Stimulated activated naive CD4-positive, alpha-beta T cell (primary cell): ENCODE results near the gene IZUMO1R.
"Not testable (repeated sequence)": the region's sequence is repeated elsewhere in the genome, so short reads cannot be mapped to it uniquely, and the experiment has no call there.

ENCODE experiments used
- DNase-seq, 6 experiments: peaks; one replicate each; lab custom pipeline; 2025; lab: John Stamatoyannopoulos, UW

Gene IZUMO1R

DNA sequence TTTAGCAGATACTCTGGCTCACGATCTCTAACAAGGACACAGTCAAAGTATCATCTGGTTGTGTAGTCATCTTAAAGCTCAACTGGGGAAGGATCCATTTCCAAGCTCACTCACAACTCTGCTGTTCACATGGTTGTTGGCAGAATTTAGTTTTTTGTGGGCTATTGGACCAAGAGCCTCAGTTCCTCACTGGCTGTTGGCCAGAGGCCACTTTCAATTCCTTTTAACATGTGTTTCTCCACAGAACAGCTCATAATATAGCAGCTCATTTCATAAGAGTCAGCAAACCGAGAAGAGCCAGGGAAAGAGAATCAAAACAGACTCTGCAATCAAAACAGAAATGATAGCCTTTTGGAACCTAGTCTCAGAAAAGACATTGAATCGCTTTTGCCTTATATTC lies 22.6 kb downstream of the IZUMO1R start:
- DNase-seq, result no peak

DNA sequence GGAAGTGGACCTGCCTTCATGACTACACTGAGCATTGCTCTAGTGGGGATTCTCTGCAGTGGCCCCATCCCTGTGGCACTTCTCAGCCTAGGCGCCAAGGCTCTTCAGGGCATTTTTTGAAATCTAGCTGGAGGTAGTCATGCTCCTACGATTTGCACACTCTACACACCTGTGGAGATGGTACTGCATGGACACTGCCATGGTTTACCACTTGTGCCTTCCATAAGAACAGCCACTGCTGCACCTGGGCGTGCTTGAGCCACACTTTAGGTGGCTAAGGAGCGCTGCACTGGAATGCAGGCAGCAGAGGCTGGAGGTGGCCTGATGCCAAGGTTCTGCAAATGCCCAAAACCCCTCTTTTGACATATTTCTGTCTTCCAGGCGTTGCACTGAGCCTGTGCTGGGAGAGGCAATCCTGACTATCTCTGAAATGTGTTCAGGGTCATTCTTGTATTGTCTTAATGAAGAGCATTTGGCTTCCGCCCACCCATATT lies 24.3 kb downstream of the IZUMO1R start:
- no peak for DNase-seq

DNA sequence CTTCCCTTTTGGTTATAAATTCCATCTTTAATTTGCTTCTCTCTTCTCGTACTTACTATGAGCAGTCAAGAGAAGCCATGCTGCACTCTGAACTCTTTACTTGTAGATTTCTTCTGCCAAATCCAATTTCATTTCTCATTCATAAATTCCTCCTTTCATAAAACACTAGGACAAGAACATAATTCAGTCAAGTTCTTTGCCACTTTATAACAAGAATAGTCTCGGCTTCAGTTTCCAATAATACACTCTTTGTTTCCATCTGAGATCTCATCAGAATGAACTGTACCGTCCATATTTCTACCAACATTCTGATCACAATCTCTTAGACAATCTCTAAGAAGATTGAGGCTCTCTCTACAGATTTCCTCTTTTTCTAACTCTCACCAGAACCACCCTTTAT lies 25.1 kb downstream of the IZUMO1R start:
- DNase-seq, result no peak

DNA sequence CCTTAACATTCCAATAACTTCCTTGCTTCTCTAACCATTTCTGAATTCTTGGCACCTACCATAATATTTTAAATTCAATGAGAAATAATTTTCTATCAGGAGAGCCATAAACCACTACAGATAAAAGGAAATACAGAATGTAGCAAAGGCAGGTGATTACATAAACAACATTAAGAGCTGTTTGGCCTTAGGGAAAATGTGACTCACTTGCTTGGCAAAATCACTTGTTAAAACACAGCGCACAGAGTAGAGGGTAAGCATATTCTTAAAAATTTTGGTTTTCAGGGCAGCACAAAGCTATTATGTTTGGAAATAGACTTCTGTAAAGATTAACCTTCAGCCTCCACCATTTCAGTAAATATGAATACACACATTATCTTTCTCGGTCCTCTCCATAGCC lies 26.4 kb downstream of the IZUMO1R start:
- no peak for DNase-seq

DNA sequence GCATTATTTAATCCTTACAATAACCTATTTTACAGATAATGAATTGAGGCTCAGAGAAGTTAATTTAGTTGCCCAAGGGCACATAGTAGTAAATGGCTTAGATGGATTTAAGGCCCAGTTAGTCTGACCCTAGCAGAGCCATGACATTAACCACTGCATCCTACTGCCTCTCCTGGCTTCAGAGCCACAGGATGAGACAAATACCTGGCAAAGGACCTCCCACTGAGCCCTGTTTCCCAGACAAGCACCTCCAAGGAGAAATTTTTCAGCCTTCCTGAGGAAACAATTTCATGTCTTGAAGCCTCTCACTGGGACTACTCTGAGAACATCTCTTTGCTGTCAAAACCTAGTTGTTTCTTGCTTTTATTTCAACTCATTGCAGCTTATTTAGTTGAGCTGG lies 28.4 kb downstream of the IZUMO1R start:
- DNase-seq, result no peak

DNA sequence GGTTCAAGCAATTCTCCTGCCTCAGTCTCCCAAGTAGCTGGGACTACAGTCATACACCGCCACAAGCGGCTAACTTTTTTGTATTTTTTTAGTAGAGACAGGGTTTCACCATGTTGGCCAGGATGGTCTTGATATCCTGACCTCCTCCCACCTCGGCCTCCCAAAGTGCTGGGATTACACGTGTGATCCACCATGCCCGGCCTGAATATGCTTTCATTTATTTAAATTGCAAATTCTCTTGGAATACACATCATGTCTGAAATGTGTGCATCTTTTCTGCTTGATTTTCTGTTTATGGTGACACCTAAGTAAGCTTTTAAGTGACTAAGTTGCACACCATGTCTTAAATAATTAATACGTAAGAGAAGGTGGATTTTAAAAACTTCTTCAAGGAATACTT lies 31.7 kb downstream of the IZUMO1R start:
- no peak for DNase-seq

DNA sequence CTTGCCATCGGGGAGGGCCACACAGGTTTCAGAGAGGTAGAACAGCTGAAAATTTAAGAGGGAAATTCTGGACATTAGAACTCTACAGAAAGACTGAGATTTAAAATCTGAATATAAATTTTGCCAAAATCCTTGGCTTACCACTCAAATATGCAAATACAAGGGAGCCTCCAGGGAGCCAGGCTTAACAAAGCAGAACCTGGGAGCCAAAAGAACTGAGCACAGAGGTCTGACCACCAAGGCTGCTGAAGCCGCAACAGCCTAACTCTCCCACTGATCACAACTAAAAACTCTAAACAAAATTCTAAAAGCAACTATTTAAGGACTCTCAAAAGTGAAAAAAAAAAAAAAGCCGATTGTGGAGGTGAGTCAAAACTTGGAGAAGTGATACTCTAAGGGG lies 34.3 kb downstream of the IZUMO1R start:
- DNase-seq, result no peak

DNA sequence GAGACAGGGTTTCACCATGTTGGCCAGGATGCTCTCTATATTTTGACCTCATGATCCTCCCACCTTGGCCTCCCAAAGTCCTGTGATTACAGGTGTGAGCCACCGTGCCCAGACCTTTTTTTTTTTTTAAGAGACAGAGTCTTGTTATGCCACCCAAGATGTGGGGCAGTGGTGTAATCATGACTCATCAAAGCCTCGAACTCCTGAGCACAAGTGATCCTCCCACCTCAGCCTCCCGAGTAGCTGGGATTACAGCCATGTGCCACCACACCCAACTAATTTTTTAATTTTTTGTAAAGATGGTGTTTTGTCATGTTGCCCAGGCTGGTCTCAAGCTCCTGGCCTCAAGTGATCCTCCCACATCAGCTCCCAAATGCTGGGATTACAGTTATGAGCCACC lies 37.9 kb downstream of the IZUMO1R start:
- DNase-seq, result no peak

DNA sequence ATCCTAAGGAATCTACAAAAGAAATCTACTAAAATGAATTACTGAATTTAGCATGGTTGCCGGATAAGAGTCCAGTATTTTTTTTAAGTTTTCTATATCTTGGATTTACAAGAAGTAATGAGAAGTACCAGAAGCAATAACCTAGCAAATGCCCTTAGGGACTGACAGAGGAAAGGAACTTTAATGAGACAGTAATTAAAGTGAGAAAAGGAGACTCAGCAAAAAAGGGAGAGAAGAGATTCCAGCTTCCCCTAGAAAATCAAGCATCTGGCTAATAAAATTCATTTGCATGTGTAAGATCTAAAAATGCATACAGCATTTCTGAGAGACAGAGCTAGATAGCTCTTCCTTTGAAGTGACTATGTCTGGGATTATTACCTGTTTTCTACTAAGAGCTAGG lies 39.1 kb downstream of the IZUMO1R start:
- no peak for DNase-seq

DNA sequence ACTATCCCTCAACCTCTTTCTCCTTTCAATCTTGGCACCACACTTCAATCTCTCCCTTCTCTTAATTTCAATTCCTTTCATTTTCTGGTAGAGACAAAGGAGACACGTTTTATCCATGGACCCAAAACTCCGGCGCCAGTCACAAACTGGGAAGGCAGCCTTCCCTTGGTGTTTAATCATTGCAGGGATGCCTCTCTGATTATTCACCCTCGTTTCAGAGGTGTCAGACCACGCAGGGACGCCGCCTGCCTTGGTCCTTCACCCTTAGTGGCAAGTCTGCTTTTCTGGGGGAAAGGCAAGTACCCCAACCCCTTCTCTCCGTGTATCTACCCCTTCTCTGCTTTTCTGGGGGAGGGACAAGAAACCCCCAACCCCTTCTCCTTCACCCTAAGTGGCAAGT lies 41.9 kb downstream of the IZUMO1R start:
- not testable (repeated sequence) for DNase-seq

DNA sequence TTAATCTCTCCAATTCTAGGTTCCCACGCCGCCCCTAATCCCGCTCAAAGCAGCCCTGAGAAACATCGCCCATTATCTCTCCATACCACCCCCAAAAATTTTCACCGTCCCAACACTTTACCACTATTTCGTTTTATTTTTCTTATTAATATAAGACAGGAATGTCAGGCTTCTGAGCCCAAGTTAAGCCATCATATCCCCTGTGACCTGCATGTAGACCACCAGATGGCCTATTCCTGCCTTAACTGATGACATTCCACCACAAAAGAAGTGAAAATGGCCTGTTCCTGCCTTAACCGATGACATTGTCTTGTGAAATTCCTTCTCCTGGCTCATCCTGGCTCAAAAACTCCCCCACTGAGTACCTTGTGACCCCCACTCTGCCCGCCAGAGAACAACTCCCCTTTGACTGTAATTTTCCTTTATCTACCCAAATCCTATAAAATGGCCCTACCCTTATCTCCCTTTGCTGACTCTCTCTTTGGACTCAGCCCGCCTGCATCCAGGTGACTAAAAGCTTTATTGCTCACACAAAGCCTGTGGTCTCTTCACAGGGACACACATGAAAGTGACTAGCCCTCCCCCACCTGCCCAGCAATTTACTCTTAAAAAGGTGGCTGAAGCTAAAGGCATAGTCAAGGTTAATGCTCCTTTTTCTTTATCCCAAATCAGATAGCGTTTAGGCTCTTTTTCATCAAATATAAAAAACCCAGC lies 46.6 kb downstream of the IZUMO1R start:
- not testable (repeated sequence) for DNase-seq
